ACC112 (cell line): ENCODE results near the gene SPATA31E1.

Experiments
- H2AFZ ChIP-seq: fragments of 200-600 bp; sonication (generic); one replicate; pipeline ENCODE4 v1.6.0; 2017; ENCODE audit warnings: antibody characterized with exemption, low read length; ENCODE audit not compliant: unreplicated experiment
- H3K27ac ChIP-seq: fragments of 200-600 bp; sonication (generic); 2 replicates; pipeline ENCODE4 v1.5.1; 2014; ENCODE audit warnings: low read depth, mild to moderate bottlenecking, antibody characterized with exemption, low read length, moderate library complexity
- H3K27me3 ChIP-seq: fragments of 200-600 bp; sonication (generic); 2 replicates; pipeline ENCODE4 v1.6.1; 2014; ENCODE audit warnings: mild to moderate bottlenecking, antibody characterized with exemption, low read length, moderate library complexity, mixed read lengths; ENCODE audit not compliant: insufficient read depth
- H3K36me3 ChIP-seq: fragments of 200-600 bp; sonication (generic); 2 replicates; pipeline ENCODE4 v1.6.1; 2016; ENCODE audit warnings: mild to moderate bottlenecking, antibody characterized with exemption, low read length, moderate library complexity, mixed read lengths; ENCODE audit not compliant: insufficient read depth
- H3K4me1 ChIP-seq: fragments of 200-600 bp; sonication (generic); one replicate; pipeline ENCODE4 v1.6.1; 2016; ENCODE audit warnings: low read length, mixed read lengths; ENCODE audit not compliant: insufficient read depth, unreplicated experiment, control insufficient read depth
- H3K4me3 ChIP-seq: fragments of 200-600 bp; sonication (generic); 2 replicates; pipeline ENCODE4 v1.5.1; 2014; ENCODE audit warnings: mild to moderate bottlenecking, low read depth, low read length
- H3K79me2 ChIP-seq: fragments of 200-600 bp; sonication (generic); one replicate; pipeline ENCODE4 v1.6.0; 2016; ENCODE audit warnings: low read length; ENCODE audit not compliant: control insufficient read depth, unreplicated experiment, insufficient read depth

Gene SPATA31E1

DNA sequence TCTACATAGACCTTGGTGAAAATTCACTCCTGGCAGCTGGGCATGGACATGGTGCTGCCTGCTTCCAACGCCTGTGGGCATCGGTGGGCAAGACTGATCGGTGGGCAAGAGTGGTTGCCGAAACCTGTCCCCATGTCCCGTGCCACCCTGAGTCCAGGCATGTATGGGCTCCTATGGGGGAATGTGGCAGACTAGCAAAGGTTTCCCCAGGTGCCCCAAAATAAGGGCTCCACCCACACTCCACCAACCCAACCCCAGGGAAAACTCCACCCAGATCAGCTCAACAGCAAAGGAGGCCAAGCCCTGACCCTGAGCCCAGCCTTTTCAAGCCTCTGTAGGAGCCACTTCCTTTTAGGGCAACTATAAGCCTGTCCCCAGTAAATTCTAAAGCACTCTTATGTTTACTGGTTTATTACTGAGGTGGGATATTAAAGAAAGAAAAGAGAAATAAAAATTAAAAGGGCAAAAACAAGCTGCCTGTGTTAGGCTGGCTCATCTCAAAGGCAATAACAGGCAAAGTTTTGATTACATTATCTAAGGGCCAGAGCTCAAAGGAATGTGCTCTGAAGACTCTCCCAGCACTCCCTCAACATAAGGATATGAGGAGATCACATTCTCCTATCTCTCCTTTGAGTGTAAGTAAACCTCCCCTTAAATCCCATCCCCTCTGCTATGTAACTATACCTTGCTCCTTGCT, 8.9 kb upstream of the SPATA31E1 start:
- H3K4me1 ChIP-seq, result peaks cover 5% of the 10 kb centered on the region

GRCh38 chr9:87874304-87874623, 8.4 kb upstream of the SPATA31E1 start:
- Histone ChIP-seq H3K4me3 (no peak overlapping the region), H3K79me2 (no peaks in the 10 kb centered on the region), H3K27me3 (no peaks in the 10 kb centered on the region), H3K36me3 (no peaks in the 10 kb centered on the region), H3K4me1 (peaks cover 10% of the 10 kb centered on the region), H3K27ac (no peak overlapping the region), H2AFZ (no peak overlapping the region)

More for the DNA sequence above, 8.9 kb upstream of the SPATA31E1 start:
- H2AFZ ChIP-seq, result no peak overlapping the region
- H3K79me2 ChIP-seq, result no peaks in the 10 kb centered on the region
- no peaks in the 10 kb centered on the region for H3K36me3 ChIP-seq
- H3K27me3 ChIP-seq, result no peaks in the 10 kb centered on the region
- H3K4me3 ChIP-seq, result no peak overlapping the region
- no peak overlapping the region for H3K27ac ChIP-seq

DNA sequence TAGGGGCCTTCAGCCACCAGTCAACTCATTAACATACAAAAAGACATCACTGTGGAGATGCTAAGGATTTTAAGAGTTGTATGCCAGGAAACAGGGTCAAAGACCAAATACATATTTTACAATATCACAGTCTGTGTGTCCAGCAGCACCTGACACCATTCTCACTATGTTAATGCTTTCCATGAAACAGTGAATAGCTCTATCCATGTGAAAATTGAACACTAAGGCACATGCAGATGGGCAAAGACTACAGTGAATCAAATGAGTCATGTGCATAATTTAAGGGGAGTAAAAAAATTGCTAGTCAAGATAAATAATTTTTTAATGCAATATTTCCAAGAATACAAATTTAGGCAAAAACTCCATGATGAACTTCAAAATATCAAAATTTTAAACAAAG, 7.6 kb upstream of the SPATA31E1 start:
- Histone ChIP-seq H3K27ac (no peak overlapping the region), H3K4me3 (no peak overlapping the region), H3K4me1 (peaks cover 16% of the 10 kb centered on the region), H3K36me3 (no peaks in the 10 kb centered on the region), H2AFZ (no peak overlapping the region), H3K79me2 (no peaks in the 10 kb centered on the region), H3K27me3 (no peaks in the 10 kb centered on the region)

DNA sequence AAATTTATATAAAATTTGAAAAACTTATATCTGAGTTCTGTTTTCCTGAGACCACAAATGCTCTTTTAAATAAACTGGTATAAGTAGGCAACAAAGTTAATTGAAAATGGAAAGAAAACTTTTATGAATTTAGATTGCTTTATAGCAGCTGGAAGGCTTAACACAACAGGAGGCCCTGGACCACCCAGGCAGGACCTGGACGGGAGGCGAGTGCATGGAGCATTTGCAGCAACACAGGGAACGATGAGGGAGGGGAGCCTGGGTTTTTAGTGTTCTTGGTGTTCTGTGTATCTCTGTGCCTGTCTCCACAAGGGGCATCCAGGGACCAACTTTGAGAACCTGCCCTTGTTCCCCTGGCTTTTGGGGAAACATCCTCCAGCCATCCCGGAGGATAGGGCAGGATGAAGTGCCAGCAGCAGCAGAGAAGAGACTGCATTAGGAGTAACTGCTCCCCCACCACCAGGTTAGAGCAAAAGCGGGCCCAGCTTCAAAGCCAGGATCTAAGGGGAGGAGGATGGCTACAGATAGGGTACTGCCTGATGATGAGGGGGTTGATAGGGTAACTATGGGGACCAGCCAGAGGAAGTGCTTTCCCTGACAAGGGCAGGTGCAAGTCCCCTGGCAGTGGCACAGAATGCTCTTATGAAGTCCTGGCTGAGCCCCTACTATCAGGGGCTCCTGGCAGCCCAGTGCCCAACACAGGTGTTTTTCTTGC, 6.7 kb upstream of the SPATA31E1 start:
- Histone ChIP-seq H3K27me3 (no peaks in the 10 kb centered on the region), H3K27ac (no peak overlapping the region), H2AFZ (no peak overlapping the region), H3K36me3 (no peaks in the 10 kb centered on the region), H3K4me3 (no peak overlapping the region), H3K79me2 (no peaks in the 10 kb centered on the region), H3K4me1 (peaks cover 20% of the 10 kb centered on the region)

- Histone ChIP-seq H3K27ac (no peak overlapping the region), H2AFZ (no peak overlapping the region)
Measured at GRCh38 chr9:87876708-87877107, 6.0 kb upstream of the SPATA31E1 start.

GRCh38 chr9:87878989-87879511, 3.6 kb upstream of the SPATA31E1 start:
- H2AFZ ChIP-seq, result peak overlapping the region; percentile 76
- H3K36me3 ChIP-seq, result no peaks in the 10 kb centered on the region
- H3K4me3 ChIP-seq, result peak overlapping the region; percentile 17; the same call in 1 of the 2 replicates
- H3K79me2 ChIP-seq, result no peaks in the 10 kb centered on the region
- peaks cover 20% of the 10 kb centered on the region for H3K4me1 ChIP-seq
- no peaks in the 10 kb centered on the region for H3K27me3 ChIP-seq
- peak overlapping the region; percentile 85 for H3K27ac ChIP-seq

More at GRCh38 chr9:87876708-87877107, 6.0 kb upstream of the SPATA31E1 start:
- Histone ChIP-seq H3K4me3 (no peak overlapping the region), H3K4me1 (peaks cover 20% of the 10 kb centered on the region), H3K36me3 (no peaks in the 10 kb centered on the region), H3K27me3 (no peaks in the 10 kb centered on the region), H3K79me2 (no peaks in the 10 kb centered on the region)

- peaks cover 20% of the 10 kb centered on the region for H3K4me1 ChIP-seq
- H3K27ac ChIP-seq, result no peak overlapping the region
- H2AFZ ChIP-seq, result no peak overlapping the region
- no peaks in the 10 kb centered on the region for H3K36me3 ChIP-seq
- no peaks in the 10 kb centered on the region for H3K27me3 ChIP-seq
- no peak overlapping the region for H3K4me3 ChIP-seq
- no peaks in the 10 kb centered on the region for H3K79me2 ChIP-seq
Measured at GRCh38 chr9:87880116-87880515, 2.6 kb upstream of the SPATA31E1 start.

DNA sequence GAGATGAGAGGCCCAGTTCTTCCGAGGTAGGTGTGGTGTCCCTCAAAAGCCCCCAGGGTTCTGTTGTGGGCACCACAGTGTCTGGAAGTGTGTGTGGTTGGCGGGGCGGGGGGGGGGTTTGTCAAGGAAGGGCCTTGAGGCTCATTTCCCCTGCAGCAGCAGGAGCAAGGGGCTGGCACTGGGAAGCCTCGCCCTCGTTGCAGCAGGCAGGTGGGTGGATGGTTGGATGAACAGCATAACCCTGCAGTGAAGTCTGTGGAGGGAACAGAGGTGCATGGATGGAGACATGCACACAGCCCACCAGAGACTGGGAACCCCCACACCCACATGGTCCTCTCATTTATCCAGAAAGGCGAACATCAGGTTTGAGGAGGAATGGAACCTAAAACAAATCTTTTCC, 2.0 kb upstream of the SPATA31E1 start:
- H2AFZ ChIP-seq, result no peak overlapping the region
- peaks cover 20% of the 10 kb centered on the region for H3K4me1 ChIP-seq
- no peaks in the 10 kb centered on the region for H3K36me3 ChIP-seq
- no peaks in the 10 kb centered on the region for H3K27me3 ChIP-seq
- H3K27ac ChIP-seq, result no peak overlapping the region
- no peaks in the 10 kb centered on the region for H3K79me2 ChIP-seq
- no peak overlapping the region for H3K4me3 ChIP-seq

DNA sequence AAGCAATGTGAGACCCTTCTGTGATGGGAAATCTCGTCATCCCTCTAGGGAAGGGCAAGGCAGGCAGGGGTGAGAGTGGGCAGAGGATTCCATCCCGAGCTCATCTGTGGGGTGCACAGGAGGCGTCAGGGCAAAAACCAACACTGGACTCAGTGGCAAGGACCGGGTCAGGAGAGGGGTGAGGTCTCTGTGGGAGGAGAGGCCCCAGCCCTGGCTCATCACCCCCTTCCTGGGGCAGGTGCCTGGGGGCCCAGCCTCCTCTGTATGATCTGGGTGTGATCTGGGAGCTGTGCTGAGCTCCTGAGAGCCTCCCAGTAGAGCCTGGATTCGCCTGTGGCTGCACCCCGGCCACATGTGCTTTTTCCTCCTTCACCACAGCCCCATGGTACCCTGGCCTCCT, 597 bp downstream of the SPATA31E1 start:
- Histone ChIP-seq H3K36me3 (no peaks in the 10 kb centered on the region), H3K4me1 (peaks cover 20% of the 10 kb centered on the region), H2AFZ (no peak overlapping the region), H3K27me3 (no peaks in the 10 kb centered on the region), H3K27ac (no peak overlapping the region), H3K4me3 (no peak overlapping the region), H3K79me2 (no peaks in the 10 kb centered on the region)

DNA sequence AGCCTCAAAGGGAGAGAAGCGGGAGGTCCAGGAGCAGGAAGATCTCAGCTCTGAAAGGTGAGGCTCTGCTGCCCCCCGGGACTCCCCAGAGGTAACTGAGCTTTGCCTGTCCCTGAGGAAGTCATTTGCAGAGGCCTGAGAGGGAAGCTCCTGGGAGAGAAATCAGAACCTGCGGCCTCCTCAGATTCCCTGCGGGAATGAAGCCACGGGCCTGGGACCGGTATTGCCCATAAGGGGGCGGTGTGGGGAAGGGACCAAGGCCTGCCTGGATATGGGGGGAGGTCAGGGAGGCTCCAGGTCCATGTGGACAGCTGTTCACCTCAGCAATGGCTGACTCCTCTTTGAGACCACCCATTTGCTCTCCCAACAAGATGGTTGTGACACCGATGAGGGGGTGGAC, 1.3 kb downstream of the SPATA31E1 start:
- H3K4me1 ChIP-seq, result peaks cover 13% of the 10 kb centered on the region
- H3K27me3 ChIP-seq, result no peaks in the 10 kb centered on the region
- no peaks in the 10 kb centered on the region for H3K79me2 ChIP-seq
- H3K36me3 ChIP-seq, result no peaks in the 10 kb centered on the region
- no peak overlapping the region for H2AFZ ChIP-seq
- no peak overlapping the region for H3K27ac ChIP-seq
- no peak overlapping the region for H3K4me3 ChIP-seq
